K562 (cell line): Measurements from ENCODE around the gene COL4A6. TPM values are rescaled to one million over a fixed set of nuclear protein-coding genes. Genes with fewer than 3 reads are reported as not detected.

Experiments
- ATAC-seq: fragments of 200-7000 bp; cut with Tn5 transposase; 3 replicates; pipeline ENCODE4 v1.9.1; 2020; ENCODE audit warnings: moderate library complexity
- BruUV-seq: library from RNA; stranded (reverse); fragments of 400-500 nt; replicated peaks from 2 replicates; lab custom pipeline; 2021; lab: Mats Ljungman, UMichigan
- CTCF ChIA-PET: fragments of 300-600 bp; formaldehyde crosslinking; extraction: SDS; loops from one replicate; lab custom pipeline; 2021; ENCODE audit warnings: low intra/inter-chr PET ratio; lab: Yijun Ruan, JAX
- POLR2A ChIA-PET: fragments of 300-600, 350-650 bp; sonication (Branson Sonifier 250); formaldehyde crosslinking; extraction: SDS; loops from one replicate; lab custom pipeline; 2021; ENCODE audit warnings: antibody characterized with exemption, inconsistent platforms; lab: Yijun Ruan, JAX
- DNase-seq, 4 experiments: peaks; one replicate each; pipeline versions ENCODE4 v3.0.0 to v3.0.0-alpha.2; 2011 to 2018; ENCODE audit warnings: low spot score in 3 of 4, mixed read lengths in 3 of 4; ENCODE audit errors: extremely low read depth in 1 of 4
- FAIRE-seq: peaks from 2 replicates; lab custom pipeline; 2011; peaks lifted over from hg19 to GRCh38; lab: Jason Lieb, UNC
- H2AFZ ChIP-seq: 2 replicates; pipeline ENCODE4 v1.6.0; 2011; ENCODE audit warnings: low read depth, low read length, control low read depth, inconsistent platforms
- H3K27ac ChIP-seq: fragments of 200-600 bp; 3 replicates; pipeline ENCODE4 v1.8.0; 2011; ENCODE audit warnings: low read depth, mild to moderate bottlenecking, control low read depth, inconsistent platforms, low read length, moderate library complexity, mixed read lengths; ENCODE audit errors: extremely low read depth
- H3K27me3 ChIP-seq, 2 experiments: fragments of 300-600 bp in 1 of 2; 2 replicates in 1 of 2; 3 replicates in 1 of 2; pipeline versions ENCODE4 v1.6.0 to v1.8.0; 2011; ENCODE audit warnings: inconsistent platforms in 2 of 2, low read length in 2 of 2, mild to moderate bottlenecking in 1 of 2, mixed read lengths in 1 of 2, moderate library complexity in 1 of 2; ENCODE audit not compliant: control insufficient read depth in 2 of 2, insufficient read depth in 2 of 2
- H3K36me3 ChIP-seq: fragments of 300-600 bp; 3 replicates; pipeline ENCODE4 v1.8.0; 2011; ENCODE audit warnings: mild to moderate bottlenecking, low read length, inconsistent platforms; ENCODE audit not compliant: control insufficient read depth, insufficient read depth
- H3K4me1 ChIP-seq, 2 experiments: fragments of 200-600 bp in 1 of 2; replicated peaks in 1 of 2; 2 replicates in 1 of 2; 3 replicates in 1 of 2; pipeline versions ENCODE4 v1.5.1 to v1.8.0; 2011; ENCODE audit warnings: inconsistent platforms in 2 of 2, low read length in 2 of 2, mild to moderate bottlenecking in 1 of 2, mixed read lengths in 1 of 2, moderate library complexity in 1 of 2; ENCODE audit not compliant: control insufficient read depth in 2 of 2, insufficient read depth in 2 of 2
- H3K4me2 ChIP-seq: 2 replicates; pipeline ENCODE4 v1.6.1; 2011; ENCODE audit warnings: low read length, control low read depth, inconsistent platforms, mixed read lengths; ENCODE audit not compliant: insufficient read depth
- H3K4me3 ChIP-seq: fragments of 200-600 bp; sonication (generic), shearing (Covaris generic); 2 replicates; pipeline ENCODE4 v1.5.1; 2016; ENCODE audit warnings: control low read depth, inconsistent platforms
- H3K79me2 ChIP-seq: fragments of 200-600 bp; 3 replicates; pipeline ENCODE4 v1.8.0; 2011; ENCODE audit warnings: low read length, inconsistent platforms; ENCODE audit not compliant: control insufficient read depth, insufficient read depth
- H3K9ac ChIP-seq, 2 experiments: 2 replicates each; pipeline versions ENCODE4 v1.6.0 to v1.6.1; 2011; ENCODE audit warnings: low read depth in 2 of 2, low read length in 2 of 2, control low read depth in 1 of 2, inconsistent platforms in 1 of 2, mild to moderate bottlenecking in 1 of 2, mixed read lengths in 1 of 2; ENCODE audit not compliant: insufficient read depth in 1 of 2
- H3K9me1 ChIP-seq: one replicate; pipeline ENCODE4 v1.6.0; 2011; ENCODE audit warnings: inconsistent platforms, mild to moderate bottlenecking, low read length, moderate library complexity; ENCODE audit not compliant: control insufficient read depth, insufficient read depth
- H3K9me3 ChIP-seq: replicated peaks from 2 replicates; pipeline ENCODE4 v1.5.1; 2011; ENCODE audit warnings: low read depth, low read length, inconsistent platforms; ENCODE audit not compliant: control insufficient read depth, insufficient read depth
- H4K20me1 ChIP-seq: replicated peaks from 2 replicates; pipeline ENCODE4 v1.6.1; 2011; ENCODE audit warnings: low read length, inconsistent platforms, mixed read lengths; ENCODE audit not compliant: control insufficient read depth, insufficient read depth
- CHCHD3 ChIP-seq: fragments of 250-450 bp; sonication (Bioruptor Pico); IDR thresholded peaks from 2 replicates; pipeline ENCODE4 v2.1.2; 2022; ENCODE audit warnings: mild to moderate bottlenecking
- GTF2F1 ChIP-seq: IDR thresholded peaks from 2 replicates; pipeline ENCODE4 v1.6.1; 2011; ENCODE audit warnings: low read depth, low read length, improper control_type of control experiment
- MAFK ChIP-seq: IDR thresholded peaks from 2 replicates; pipeline ENCODE4 v1.6.1; 2011; ENCODE audit warnings: low read length, improper control_type of control experiment
- RFX1 ChIP-seq: fragments of 450-650 bp; IDR thresholded peaks from 2 replicates; pipeline ENCODE4 v1.6.1; 2016; ENCODE audit warnings: mild to moderate bottlenecking, moderate library complexity
- TAF9B ChIP-seq: fragments of 450-650 bp; IDR thresholded peaks from 2 replicates; pipeline ENCODE4 v1.6.1; 2018; ENCODE audit warnings: mild to moderate bottlenecking; ENCODE audit not compliant: partially characterized antibody
- ZC3H11A ChIP-seq: IDR thresholded peaks from 2 replicates; pipeline ENCODE4 v1.6.1; 2012; ENCODE audit warnings: low read depth, low read length, improper control_type of control experiment
- ZNF316 ChIP-seq: fragments of 450-650 bp; IDR thresholded peaks from 2 replicates; pipeline ENCODE4 v1.6.1; 2016
- WGBS: fragments of 100-300 bp; shearing (Covaris generic); methylation state at CpG from one replicate; pipeline ENCODE4 v1.1.6; 2016; ENCODE audit warnings: low coverage, mixed read lengths; ENCODE audit not compliant: insufficient coverage; ENCODE audit errors: missing lambda C conversion rate; 5-methylcytosine and 5-hydroxymethylcytosine counted together
- in situ Hi-C: fragments of 300-500 bp; cut with MboI; formaldehyde crosslinking; loops from 4 replicates; pipeline ENCODE4 v1.15.0; 2018; ENCODE audit warnings: inconsistent platforms, mixed read lengths
- intact Hi-C: fragments of 100-400 bp; cut with micrococcal nuclease; formaldehyde crosslinking; loops from 2 replicates; pipeline ENCODE4 v1.14.2; 2022
- polyA plus RNA-seq, 8 experiments: library from polyadenylated mRNA; depleted of rRNA in 4 of 8; stranded (reverse) in 5 of 8; unstranded in 3 of 8; fragments of >200 nt; fragmentation: Nextera tagmentation in 2 of 8; fragmentation: Illumina TruSeq in 1 of 8; extraction: Ambion mirVana in 2 of 8; extraction: Trizol in 1 of 8; gene quantifications; 2 replicates each; pipeline versions ENCODE4 v1.2.1 to v1.2.3, GENCODE V29; 2011 to 2014; ENCODE audit warnings: inconsistent platforms in 1 of 8, missing spikeins in 1 of 8
- total RNA-seq, 7 experiments: library from RNA; depleted of rRNA in 6 of 7; stranded (reverse); fragments of >200 nt in 6 of 7; fragmentation: Illumina TruSeq in 2 of 7; extraction: Trizol in 2 of 7; gene quantifications; 2 replicates each; pipeline versions ENCODE4 v1.2.1 to v1.2.3, GENCODE V29; 2011 to 2021; ENCODE audit warnings: low replicate concordance in 1 of 7

COL4A6 gene
- total and polyA plus RNA-seq, 9 of the 15 experiments (the other 6 are each of a cell fraction or from before 2014, with no cell fraction given) = 0.02 to 0.05 TPM; not detected in 7

- TF ChIP-seq CHCHD3 (CRISPR knock-in tag) (no peak), ZC3H11A (no peak), RFX1 (no peak), MAFK (no peak), GTF2F1 (no peak)
These were observed 134.5 kb downstream of the COL4A6 start (continued) for GRCh38 chrX:108303682-108304081.

- Histone ChIP-seq H3K9me1 (no peaks in the 10 kb centered on the region), H3K4me2 (no peak overlapping the region), H3K79me2 (no peaks in the 10 kb centered on the region), H3K27ac (no peak overlapping the region), H3K4me1 (no peaks in the 10 kb centered on the region), H4K20me1 (no peaks in the 10 kb centered on the region), H3K27me3 (no peaks in the 10 kb centered on the region), H2AFZ (no peak overlapping the region), H3K4me3 (no peak overlapping the region), H3K36me3 (no peaks in the 10 kb centered on the region), H3K9me3 (no peaks in the 10 kb centered on the region), H3K9ac (no peak overlapping the region)
- ATAC-seq (no peak), DNase-seq (no peak), FAIRE-seq (no peak)
- BruUV-seq = no TSS peak
- intact Hi-C loops = loop anchor here (5.0 kb wide), 1 partner anchor 77 kb away; no protein-coding TSS in a partner anchor
- 0% methylated on average over 1 of the region's 1 CpG for WGBS
- in situ Hi-C loops = no loop called here
- ChIA-PET CTCF (no interaction called here), POLR2A (interaction anchor here (0.9 kb wide), 1 partner anchor 9 kb away, joined by 3 read pairs; no protein-coding TSS in a partner anchor)
- TF ChIP-seq ZNF316 (peak; percentile 28; the same call in 1 of the 2 replicates), TAF9B (no peak)
These were observed 138.5 kb downstream of the COL4A6 start for GRCh38 chrX:108299704-108300103.
